HG02588 (cell line): ENCODE data around the gene RTP5.

ENCODE experiments used
- ATAC-seq: cut with Tn5 transposase; IDR thresholded peaks from one replicate; pipeline ENCODE4 v1.9.1; 2021; ENCODE audit warnings: mild to moderate bottlenecking, moderate library complexity; ENCODE audit not compliant: unreplicated experiment

RTP5 gene

DNA sequence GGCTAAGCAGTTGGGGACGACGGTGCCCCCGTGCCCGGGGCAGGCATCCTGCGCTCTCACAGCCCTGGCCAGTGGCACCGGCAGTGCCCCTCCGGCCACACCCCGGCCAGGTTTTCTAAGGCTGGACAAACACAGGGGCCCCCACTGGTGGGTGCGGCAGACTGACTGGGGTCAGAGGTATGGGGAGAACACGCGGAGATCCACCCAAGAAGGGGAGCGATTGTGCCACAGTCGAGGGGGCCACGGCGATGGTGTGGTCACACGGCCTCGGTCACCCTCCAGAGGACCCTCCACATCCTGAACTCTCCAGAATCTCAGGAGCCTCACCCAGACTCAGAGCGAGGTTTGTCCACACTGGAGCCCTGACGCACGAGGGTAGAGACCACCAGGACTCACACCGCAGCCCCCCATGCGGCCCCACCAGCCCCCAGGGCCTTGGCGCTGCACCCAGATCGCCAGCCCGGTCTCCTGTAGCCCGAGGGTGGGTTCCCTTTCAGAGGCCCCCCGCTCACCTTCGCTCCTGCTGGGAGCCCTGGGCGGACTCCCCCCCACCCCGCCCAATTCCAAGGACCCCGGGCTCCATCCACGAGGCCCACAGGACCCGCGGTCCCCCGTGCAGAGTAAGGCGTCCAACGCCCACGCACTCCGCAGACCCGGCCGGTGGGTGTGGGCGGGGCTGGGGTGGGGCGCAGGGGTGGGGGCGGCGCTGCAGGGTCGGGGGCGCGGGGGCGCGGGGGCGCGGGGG, 26.0 kb upstream of the RTP5 start:
- peak; percentile 8 for ATAC-seq

- peak; percentile 56 for ATAC-seq
Observed at GRCh38 chr2:241844066-241844728, 25.3 kb upstream of the RTP5 start.

DNA sequence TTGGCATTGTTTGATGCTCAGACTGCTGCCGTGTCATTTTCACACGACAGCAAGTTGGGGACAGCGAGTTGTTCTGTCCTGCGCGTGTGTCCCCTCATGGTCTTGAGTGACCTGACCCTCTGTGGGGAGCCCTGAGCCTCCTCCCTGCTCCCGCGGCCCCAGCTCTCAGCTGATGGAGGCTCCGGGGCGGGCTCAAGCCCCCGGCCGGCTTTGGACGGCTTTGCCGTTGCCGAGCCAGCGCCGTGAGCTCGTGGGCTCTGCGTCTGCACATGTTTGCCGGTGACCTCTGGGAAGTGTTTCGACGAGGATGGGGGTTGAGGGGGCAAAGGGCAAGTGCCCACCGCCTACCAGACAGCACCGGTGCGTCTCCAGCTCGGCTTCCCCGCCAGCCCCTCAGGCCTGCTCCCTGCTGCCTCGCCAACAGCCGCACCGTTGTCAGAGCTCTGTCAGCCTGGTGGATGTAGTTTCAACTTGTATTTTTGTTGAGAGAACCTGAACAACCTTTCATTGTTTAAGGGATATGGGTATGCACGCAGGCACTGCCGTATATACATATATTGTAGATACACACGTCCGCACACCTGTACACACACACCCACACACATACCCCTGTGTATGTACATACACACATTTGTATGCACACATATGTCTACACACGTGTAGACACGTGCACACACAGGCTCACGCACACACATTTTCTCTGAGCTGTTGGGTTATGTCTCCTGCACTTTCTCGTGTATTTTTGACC, 24.5 kb upstream of the RTP5 start:
- ATAC-seq: no peak

DNA sequence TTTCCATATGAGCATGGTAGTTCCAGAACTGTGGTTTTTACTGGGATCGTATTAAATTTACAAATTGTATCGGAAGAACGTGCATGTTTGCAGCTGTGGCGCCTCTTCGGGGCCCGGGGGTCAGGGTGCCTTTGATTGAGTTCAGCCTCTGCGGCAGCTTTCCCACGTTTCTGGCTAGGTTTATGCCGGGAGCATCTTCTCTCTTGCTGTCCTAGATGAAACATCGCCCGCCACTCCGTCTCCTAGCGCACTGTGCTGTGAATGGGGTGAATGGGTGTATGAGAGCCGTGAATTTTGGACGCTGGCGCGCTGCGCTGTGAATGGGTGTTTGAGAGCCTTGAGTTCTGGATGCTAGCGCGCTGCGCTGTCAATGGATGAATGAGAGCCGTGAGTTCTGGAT, 23.1 kb upstream of the RTP5 start:
- ATAC-seq: no peak

GRCh38 chr2:241848761-241849615, 20.5 kb upstream of the RTP5 start:
- no peak for ATAC-seq

DNA sequence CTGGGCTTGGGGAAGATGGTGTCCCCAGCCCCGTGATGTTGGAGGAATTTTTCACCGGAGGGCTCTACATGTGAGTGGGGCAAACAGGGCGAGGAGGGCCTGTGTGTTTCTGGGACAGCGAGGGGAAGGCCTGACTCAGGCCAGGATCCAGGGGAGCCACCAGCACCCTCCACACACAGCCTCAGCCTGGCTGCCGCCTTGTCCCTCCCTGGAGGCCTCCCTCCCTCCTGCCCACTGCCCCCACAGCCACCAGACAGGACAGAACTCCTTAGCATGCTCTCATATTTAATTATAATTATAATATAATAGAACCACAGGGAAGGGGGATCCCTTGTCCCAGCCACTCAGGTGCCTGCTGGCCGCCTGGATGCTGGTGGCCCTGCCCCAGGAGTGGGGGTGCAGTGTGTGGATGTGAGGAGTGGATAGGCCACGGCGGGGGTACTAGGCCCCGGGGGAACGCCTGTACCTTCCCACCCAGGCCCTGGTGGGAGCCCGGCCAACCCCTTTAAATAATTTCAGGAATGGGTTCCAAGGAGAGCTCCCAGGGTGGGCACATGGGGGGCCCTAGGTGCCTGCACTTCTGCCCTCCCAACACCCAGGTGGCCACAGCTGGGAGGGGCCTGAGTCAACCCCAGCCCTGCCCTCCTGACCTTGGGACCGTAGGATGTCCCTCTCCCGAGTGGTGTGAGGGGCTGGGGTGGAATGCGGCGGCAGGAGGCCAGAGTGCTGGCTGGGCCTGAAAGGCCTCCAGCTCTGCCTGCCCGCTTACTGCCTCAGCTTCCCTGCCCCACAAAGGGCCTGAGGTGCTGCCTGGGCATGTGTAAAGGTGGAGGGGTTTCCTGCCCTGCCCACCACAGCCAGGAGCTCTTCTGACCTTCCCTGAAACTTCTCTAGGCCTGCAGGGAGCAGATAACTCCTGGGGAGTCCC, 19.6 kb upstream of the RTP5 start:
- ATAC-seq: no peak

DNA sequence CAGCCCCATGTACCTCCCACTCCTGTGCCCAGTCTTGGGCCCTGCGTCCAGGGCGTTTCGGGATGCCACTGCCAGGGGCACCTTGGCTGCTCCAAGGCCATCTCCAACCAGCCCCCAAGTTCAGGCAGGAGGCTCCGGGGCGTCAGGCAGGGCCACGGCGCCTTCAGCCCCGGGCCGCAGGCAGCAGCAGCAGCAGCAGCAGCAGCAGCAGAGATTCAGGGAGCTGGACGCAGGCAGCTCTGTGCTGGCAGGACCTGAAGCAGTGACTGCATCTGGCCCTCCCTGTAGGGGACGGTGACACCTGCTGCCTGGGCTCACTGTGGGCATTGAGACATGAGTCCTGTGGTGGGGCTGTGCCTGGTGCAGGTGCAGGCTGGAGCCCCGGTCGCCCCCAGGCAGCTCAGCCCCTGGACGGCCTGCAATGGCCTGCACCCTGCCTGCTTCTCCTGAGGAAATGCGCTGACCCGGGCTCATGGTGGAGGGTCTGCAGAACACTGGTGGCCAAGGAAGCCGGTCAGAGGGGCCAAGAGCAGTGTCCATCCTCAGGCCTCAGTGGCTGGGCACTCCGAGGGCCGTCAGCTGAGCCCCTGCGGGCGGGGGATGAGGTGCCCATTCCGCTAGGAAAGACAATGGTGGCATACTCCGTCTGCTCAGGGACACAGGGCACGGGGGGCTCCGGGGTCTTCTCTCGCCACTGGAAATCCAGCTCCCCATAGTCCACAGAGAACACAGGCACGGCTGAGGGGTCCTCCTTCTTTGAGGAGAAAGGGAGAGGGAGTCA, 18.8 kb upstream of the RTP5 start:
- no peak for ATAC-seq

DNA sequence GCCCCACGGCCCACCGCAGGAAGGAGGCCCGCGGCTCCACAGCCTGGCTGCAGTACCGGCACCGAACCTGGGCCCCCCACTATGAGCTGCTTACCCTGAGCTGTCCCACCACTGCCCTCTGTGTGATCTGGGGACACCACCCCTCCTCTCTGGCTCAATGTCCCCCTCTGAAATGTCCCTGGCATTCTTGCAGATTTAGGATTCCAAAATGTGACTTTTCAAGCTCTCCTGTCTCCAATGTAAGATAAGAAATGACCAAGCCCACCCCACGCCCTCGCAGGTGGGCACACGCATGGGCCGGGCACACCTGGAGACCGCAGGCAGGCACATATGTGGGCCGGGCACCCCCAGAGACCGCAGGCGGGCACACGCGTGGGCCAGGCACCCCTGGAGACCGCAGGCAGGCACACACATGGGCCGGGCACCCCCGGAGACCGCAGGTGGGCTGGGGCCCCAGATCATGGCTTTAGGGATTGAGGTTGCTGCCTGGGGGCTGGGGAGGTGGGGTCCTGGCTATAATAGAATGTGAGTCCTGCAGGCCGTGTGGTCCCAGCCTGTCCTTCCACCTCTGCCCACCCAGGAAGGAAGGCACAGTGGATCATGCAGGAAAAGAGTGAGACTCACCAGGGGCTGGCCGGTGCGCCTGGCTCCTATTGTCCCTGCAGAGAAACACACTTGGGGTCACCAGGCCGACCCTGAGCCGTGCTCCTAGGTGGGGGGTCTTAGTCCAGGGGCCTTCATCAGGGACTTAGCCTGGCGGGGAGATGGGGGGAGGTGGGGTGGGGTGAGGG, 18.0 kb upstream of the RTP5 start:
- no peak for ATAC-seq

- ATAC-seq: no peak
Observed at GRCh38 chr2:241852116-241852980, 17.2 kb upstream of the RTP5 start.

DNA sequence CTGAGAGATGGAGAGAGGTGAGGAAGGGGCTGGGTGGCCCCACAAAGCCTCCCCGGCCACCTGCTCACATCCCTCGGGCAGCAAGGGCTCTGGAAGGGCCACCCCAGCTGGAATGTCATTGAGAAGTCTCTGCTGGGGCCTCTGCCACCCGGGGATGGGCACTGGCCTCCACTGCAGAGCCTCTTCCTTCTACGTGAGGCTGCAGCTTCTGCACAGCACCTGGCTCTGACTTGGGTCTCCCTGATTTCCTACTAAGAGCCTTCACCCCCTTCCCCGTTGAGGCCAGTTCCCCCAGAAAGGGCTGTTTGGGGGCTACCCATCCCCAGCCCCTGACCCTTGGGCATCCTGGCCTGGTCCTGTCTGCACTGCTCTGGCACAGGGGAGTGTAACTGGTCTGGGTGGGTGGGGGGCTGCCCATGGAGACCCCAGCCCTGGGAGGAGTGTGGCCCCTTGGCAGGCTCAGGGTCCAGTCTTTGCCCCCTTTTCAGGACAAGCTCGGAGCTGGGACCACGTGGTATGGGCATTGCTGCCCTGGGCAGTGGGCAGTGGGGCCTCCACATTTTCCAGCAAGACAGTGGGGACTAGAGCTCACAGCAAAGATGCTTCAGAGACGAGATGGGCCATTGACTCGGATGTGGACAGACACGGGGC, 16.4 kb upstream of the RTP5 start:
- no peak for ATAC-seq

GRCh38 chr2:241853651-241854341, 15.7 kb upstream of the RTP5 start:
- ATAC-seq: no peak

GRCh38 chr2:241854342-241855244, 14.9 kb upstream of the RTP5 start:
- ATAC-seq: no peak

- ATAC-seq: no peak
Observed at GRCh38 chr2:241855245-241855887, 14.2 kb upstream of the RTP5 start.

- ATAC-seq: no peak
Observed at GRCh38 chr2:241855888-241856422, 13.6 kb upstream of the RTP5 start.
